Lower lobe of right lung (tissue), 2 donors: ENCODE results near the gene LRRC73. TPM values are rescaled to one million over a fixed set of nuclear protein-coding genes. Genes with fewer than 3 reads are reported as not detected.
A peak's percentile ranks its signal among the peaks of the same experiment; 100 is the strongest.
"Not testable (repeated sequence)": the region's sequence is repeated elsewhere in the genome, so short reads cannot be mapped to it uniquely, and the experiment has no call there.

Source experiments
- ATAC-seq, 2 donors: fragments of 200-7000 bp; cut with Tn5 transposase; one replicate each; pipeline ENCODE4 v1.9.1; 2020 to 2022; ENCODE audit warnings: mild to moderate bottlenecking in 2 of 2, moderate library complexity in 2 of 2
- DNase-seq: peaks from one replicate; pipeline ENCODE4 v3.0.0-alpha.2; 2020
- H3K27ac ChIP-seq: fragments of 200-600 bp; one replicate; pipeline ENCODE4 v1.8.0; 2022
- H3K27me3 ChIP-seq: fragments of 200-600 bp; one replicate; pipeline ENCODE4 v1.8.0; 2022; ENCODE audit warnings: low read depth
- H3K36me3 ChIP-seq: fragments of 200-600 bp; one replicate; pipeline ENCODE4 v1.8.0; 2022; ENCODE audit warnings: mild to moderate bottlenecking
- H3K4me1 ChIP-seq: fragments of 200-600 bp; one replicate; pipeline ENCODE4 v1.8.0; 2022
- H3K4me3 ChIP-seq: fragments of 200-600 bp; one replicate; pipeline ENCODE4 v1.8.0; 2022; ENCODE audit warnings: mild to moderate bottlenecking
- H3K9me3 ChIP-seq: fragments of 200-600 bp; one replicate; pipeline ENCODE4 v1.8.0; 2022
- CTCF ChIP-seq: fragments of 200-600 bp; IDR thresholded peaks from one replicate; pipeline ENCODE4 v1.8.0; 2022; ENCODE audit warnings: antibody characterized with exemption, mild to moderate bottlenecking
- intact Hi-C: fragments of 100-400 bp; cut with DNase I; formaldehyde crosslinking; loops from one replicate; pipeline ENCODE4 v1.11.0; 2022
- total RNA-seq: library from RNA; stranded (reverse); fragmentation: NEBNext Ultra II Directional; extraction: Animal tissue kit (Norgen Biotek cat#: 25700); gene quantifications from one replicate; pipeline ENCODE4 v1.2.1, GENCODE V29; 2021
- donor health status: DM: no; HTN: yes; CAD: no; lungs with severe emphysema.

Gene LRRC73
- total RNA-seq, 1 donor from 2014 or later: 1.6 TPM

GRCh38 chr6:43503443-43503842 is 6.7 kb downstream of the LRRC73 start:
- DNase-seq (no peak), ATAC-seq (no peak)
- Histone ChIP-seq H3K4me3 (no peak overlapping the region), H3K36me3 (peaks cover 64% of the 10 kb centered on the region), H3K27ac (no peak overlapping the region), H3K9me3 (no peaks in the 10 kb centered on the region), H3K4me1 (peaks cover 15% of the 10 kb centered on the region), H3K27me3 (peaks cover 6% of the 10 kb centered on the region)
- intact Hi-C loops: no loop called here
- no peak for TF ChIP-seq CTCF

DNA sequence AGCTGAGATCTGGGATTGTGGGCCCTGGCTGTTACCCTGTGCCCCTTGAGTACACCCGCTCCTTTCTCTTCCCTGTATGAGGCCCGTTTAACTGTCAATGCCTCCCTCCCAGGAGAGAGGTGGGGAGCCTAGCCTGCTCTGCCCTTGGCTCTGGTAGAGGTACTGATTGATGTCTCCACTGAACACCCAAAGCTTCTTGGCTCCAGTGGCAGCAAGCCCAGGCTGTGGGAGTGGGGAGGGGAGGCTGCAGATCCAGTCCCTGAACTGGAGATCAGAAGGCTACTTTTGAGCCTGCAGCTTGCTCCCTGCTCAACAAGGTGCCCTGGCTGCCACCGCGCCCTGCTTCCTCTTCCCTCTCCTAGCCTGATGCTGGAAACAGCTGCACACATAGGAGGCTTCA is 7.5 kb downstream of the LRRC73 start:
- intact Hi-C loops: no loop called here
- ATAC-seq (no peak), DNase-seq (no peak)
- no peak overlapping the region for H3K4me3 ChIP-seq
- peaks cover 72% of the 10 kb centered on the region for H3K36me3 ChIP-seq
- no peaks in the 10 kb centered on the region for H3K9me3 ChIP-seq
- no peak for TF ChIP-seq CTCF
- no peak overlapping the region for H3K27ac ChIP-seq
- H3K4me1 ChIP-seq: peaks cover 15% of the 10 kb centered on the region
- no peaks in the 10 kb centered on the region for H3K27me3 ChIP-seq

DNA sequence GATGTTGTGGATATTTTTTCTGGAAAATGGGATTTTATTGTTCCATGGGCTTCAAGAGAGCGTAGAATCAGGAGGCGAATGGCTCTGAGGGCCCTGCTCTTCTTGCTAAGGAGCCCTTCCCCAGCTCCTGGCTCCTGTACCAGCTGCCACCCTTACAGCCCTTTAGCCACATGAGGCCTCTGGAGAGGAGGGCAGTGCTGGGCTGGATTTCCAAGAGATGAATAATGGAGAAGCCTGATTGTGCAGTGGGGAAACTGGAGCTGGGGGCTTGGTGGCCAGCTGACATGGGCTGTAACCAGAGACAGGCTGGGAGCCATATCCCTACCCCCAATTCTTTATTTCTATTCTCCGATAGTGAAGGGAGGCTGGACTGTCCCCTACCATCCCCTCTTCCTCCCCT is 9.2 kb downstream of the LRRC73 start:
- no peaks in the 10 kb centered on the region for H3K27me3 ChIP-seq
- H3K4me1 ChIP-seq: peaks cover 19% of the 10 kb centered on the region
- TF ChIP-seq CTCF: no peak
- H3K36me3 ChIP-seq: peaks cover 74% of the 10 kb centered on the region
- DNase-seq (no peak), ATAC-seq (no peak)
- intact Hi-C loops: no loop called here
- no peak overlapping the region for H3K27ac ChIP-seq
- H3K9me3 ChIP-seq: no peaks in the 10 kb centered on the region
- H3K4me3 ChIP-seq: no peak overlapping the region

- intact Hi-C loops: no loop called here
- Histone ChIP-seq H3K4me1 (peaks cover 32% of the 10 kb centered on the region), H3K9me3 (no peaks in the 10 kb centered on the region), H3K36me3 (peaks cover 62% of the 10 kb centered on the region), H3K27ac (peak overlapping the region; percentile 51), H3K4me3 (no peak overlapping the region), H3K27me3 (no peaks in the 10 kb centered on the region)
- no peak for TF ChIP-seq CTCF
- DNase-seq (no peak), ATAC-seq (no peak)
Measured at GRCh38 chr6:43499028-43499815, 10.9 kb downstream of the LRRC73 start.

DNA sequence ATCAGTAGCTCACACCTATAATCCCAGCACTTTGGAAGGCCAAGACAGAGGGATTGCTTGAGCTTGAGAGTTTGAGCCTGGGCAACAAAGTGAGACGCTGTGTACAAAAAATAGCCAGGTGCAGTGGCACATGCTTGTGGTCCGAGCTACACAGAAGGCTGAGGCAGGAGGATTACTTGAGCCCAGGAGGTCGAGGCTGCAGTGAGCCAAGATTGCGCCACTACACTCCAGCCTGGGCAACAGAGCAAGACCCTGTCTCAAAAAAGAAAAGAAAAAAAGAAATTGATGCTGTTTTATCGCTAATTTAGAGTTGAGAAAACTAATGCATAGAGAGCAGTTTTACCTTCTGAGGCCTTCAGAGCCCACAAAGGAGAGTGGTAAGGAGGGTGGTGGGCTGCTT is 11.9 kb downstream of the LRRC73 start:
- H3K4me3 ChIP-seq, intact Hi-C loops, H3K9me3 ChIP-seq, H3K27me3 ChIP-seq, DNase-seq, ATAC-seq: not testable (repeated sequence)
- Histone ChIP-seq H3K27ac (peak overlapping the region; percentile 51), H3K36me3 (peaks cover 53% of the 10 kb centered on the region), H3K4me1 (peaks cover 32% of the 10 kb centered on the region)

DNA sequence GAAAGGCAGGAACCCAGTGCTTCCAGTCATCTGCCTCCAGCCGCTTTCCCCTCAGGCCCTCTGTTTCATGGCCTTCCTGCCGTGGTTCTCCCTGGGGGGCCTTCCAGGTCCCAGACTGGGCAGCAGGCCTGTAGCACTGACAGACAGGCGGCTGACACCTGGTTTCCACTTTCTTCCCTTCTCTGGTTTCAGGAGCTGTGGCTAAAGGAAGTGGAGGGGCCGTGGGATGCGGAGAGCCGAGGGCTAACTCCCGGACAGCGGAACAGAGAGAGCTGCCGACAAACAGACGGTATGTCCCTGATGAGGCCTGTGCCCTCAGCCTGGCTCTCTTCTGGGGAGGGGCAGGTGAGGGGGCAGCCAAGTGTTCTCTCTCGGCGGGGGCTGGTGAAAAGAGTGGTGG is 12.5 kb downstream of the LRRC73 start:
- TF ChIP-seq CTCF: no peak
- Histone ChIP-seq H3K27ac (no peak overlapping the region), H3K36me3 (peaks cover 47% of the 10 kb centered on the region), H3K27me3 (no peaks in the 10 kb centered on the region), H3K4me3 (no peak overlapping the region), H3K4me1 (peaks cover 33% of the 10 kb centered on the region), H3K9me3 (no peaks in the 10 kb centered on the region)
- DNase-seq (no peak), ATAC-seq (no peak)
- intact Hi-C loops: no loop called here
